Right lobe of liver (tissue), 6 donors: ENCODE measurements around the gene TARBP1. TPM values are rescaled to one million over a fixed set of nuclear protein-coding genes. Genes with fewer than 3 reads are reported as not detected.
A peak's percentile ranks its signal among the peaks of the same experiment; 100 is the strongest.
"Not testable (repeated sequence)": the region's sequence is repeated elsewhere in the genome, so short reads cannot be mapped to it uniquely, and the experiment has no call there.

Experiments used
- ATAC-seq, 4 donors: fragments of 200-7000 bp; cut with Tn5 transposase; one replicate each; pipeline ENCODE4 v1.9.1; 2020; ENCODE audit warnings: mild to moderate bottlenecking in 4 of 4, moderate library complexity in 4 of 4
- DNase-seq, 3 donors: peaks; one replicate each; pipeline ENCODE4 v3.0.0-alpha.2; 2020
- H3K27ac ChIP-seq, 3 donors: fragments of 200-600 bp; one replicate each; pipeline ENCODE4 v1.8.0; 2022
- H3K27me3 ChIP-seq, 2 donors: fragments of 200-600 bp; one replicate each; pipeline ENCODE4 v1.8.0; 2022
- H3K36me3 ChIP-seq, 4 donors: fragments of 200-600 bp; sonication (generic) in 1 of 4; one replicate each; pipeline versions ENCODE4 v1.5.1 to v1.8.0; 2017 to 2022; ENCODE audit warnings: control low read depth in 1 of 4
- H3K4me1 ChIP-seq, 4 donors: fragments of 200-600 bp; sonication (generic) in 1 of 4; one replicate each; pipeline versions ENCODE4 v1.5.1 to v1.8.0; 2017 to 2022; ENCODE audit warnings: control low read depth in 1 of 4
- H3K4me3 ChIP-seq, 3 donors: fragments of 200-600 bp; one replicate each; pipeline ENCODE4 v1.8.0; 2022
- H3K9me3 ChIP-seq, 4 donors: fragments of 200-600 bp; sonication (generic) in 1 of 4; one replicate each; pipeline versions ENCODE4 v1.5.1 to v1.8.0; 2017 to 2022; ENCODE audit warnings: control low read depth in 1 of 4
- POLR2A ChIP-seq: fragments of 450-650 bp; IDR thresholded peaks from one replicate; pipeline ENCODE4 v1.6.1; 2017; ENCODE audit warnings: antibody characterized with exemption, mild to moderate bottlenecking
- WGBS: methylation state at CpG from one replicate; pipeline ENCODE4 v1.1.6; 2018; ENCODE audit warnings: low coverage, low lambda C conversion rate; ENCODE audit not compliant: insufficient coverage; ENCODE audit errors: missing lambda C conversion rate; 5-methylcytosine and 5-hydroxymethylcytosine counted together
- intact Hi-C, 2 donors: fragments of 100-400 bp; cut with DNase I; formaldehyde crosslinking; loops; one replicate each; pipeline versions ENCODE4 v1.11.2 to v1.14.1; 2022
- total RNA-seq, 6 experiments: library from RNA; depleted of rRNA in 2 of 6; stranded (reverse); fragments of >200 nt in 2 of 6; fragmentation: NEBNext Ultra II Directional in 3 of 6; extraction: Animal tissue kit (Norgen Biotek cat#: 25700) in 3 of 6; gene quantifications; one replicate each; pipeline versions ENCODE4 v1.1.0 to v1.2.4, GENCODE V29; 2016 to 2023
- TF ChIP-seq, protein P1 (sequence below), 4 donors: fragments of 200-600 bp in 3 of 4; fragments of 450-650 bp in 1 of 4; IDR thresholded peaks; one replicate each; pipeline versions ENCODE4 v1.5.1 to v1.8.0; 2016 to 2022; ENCODE audit warnings: antibody characterized with exemption in 4 of 4, mild to moderate bottlenecking in 2 of 4
- donor health status: DM: no; HTN: yes; CAD: no.
- donor health status: DM: no; HTN: no; CAD: no.
- donor health status: DM: no; HTN: no; CAD: no.
- donor health status: DM: no; HTN: yes; CAD: no.
- donor health status: DM: no; HTN: yes; CAD: no.

Gene TARBP1
- total RNA-seq, 6 experiments from 2014 or later: 7.2 to 16.7 (median 8.0) TPM

DNA sequence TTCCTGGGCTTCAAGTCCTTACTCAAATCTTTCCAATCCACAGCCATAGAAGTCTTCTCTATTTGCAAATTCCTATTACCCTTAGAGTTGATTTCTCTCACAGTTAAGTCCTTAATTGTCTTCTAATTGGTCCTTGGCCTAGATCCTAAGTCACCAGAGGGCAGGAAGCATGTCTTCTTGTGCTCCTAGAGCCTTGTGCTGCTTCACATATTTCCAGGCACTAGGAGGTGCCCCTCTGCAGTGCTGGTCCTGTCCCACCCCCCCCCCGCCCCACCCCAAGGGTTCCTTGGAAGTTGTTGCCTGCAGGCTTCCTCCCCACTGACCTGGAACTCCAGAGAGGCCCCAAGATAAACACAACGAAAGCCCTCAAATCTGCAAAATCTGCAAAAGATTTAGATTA lies 28.1 kb upstream of the TARBP1 start:
- Histone ChIP-seq H3K4me3 (no peak overlapping the region), H3K4me1 (peaks cover 0 to 31% (median 10%) of the 10 kb centered on the region in 4 donors), H3K27me3 (no peaks in the 10 kb centered on the region), H3K9me3 (no peaks in the 10 kb centered on the region), H3K27ac (no peak overlapping the region), H3K36me3 (no peaks in the 10 kb centered on the region)
- WGBS: 77% methylated on average over 2 of the region's 2 CpGs
- no peak for TF ChIP-seq POLR2A
- TF ChIP-seq, protein P1, sequence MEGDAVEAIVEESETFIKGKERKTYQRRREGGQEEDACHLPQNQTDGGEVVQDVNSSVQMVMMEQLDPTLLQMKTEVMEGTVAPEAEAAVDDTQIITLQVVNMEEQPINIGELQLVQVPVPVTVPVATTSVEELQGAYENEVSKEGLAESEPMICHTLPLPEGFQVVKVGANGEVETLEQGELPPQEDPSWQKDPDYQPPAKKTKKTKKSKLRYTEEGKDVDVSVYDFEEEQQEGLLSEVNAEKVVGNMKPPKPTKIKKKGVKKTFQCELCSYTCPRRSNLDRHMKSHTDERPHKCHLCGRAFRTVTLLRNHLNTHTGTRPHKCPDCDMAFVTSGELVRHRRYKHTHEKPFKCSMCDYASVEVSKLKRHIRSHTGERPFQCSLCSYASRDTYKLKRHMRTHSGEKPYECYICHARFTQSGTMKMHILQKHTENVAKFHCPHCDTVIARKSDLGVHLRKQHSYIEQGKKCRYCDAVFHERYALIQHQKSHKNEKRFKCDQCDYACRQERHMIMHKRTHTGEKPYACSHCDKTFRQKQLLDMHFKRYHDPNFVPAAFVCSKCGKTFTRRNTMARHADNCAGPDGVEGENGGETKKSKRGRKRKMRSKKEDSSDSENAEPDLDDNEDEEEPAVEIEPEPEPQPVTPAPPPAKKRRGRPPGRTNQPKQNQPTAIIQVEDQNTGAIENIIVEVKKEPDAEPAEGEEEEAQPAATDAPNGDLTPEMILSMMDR (IDR thresholded peaks at IDR 0.05): no peak
- no peak for DNase-seq
- no peak for ATAC-seq
- intact Hi-C loops: no loop called here

DNA sequence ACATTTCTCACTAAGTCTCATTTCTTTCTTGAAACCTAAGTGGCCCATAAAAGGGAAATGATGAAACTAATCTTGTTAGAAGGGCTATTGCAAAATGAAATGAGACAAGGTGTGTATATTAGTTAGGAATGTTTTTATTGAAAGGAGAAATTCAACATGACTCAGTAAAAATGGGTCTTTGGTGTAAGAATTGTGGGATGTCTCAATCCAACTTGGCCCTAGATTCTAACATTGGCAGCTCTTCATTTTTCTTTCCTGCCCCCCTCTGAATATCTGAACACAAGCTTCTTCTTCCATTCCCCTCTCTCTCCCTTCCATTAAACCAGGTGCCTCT lies 26.8 kb upstream of the TARBP1 start:
- no peak for ATAC-seq

DNA sequence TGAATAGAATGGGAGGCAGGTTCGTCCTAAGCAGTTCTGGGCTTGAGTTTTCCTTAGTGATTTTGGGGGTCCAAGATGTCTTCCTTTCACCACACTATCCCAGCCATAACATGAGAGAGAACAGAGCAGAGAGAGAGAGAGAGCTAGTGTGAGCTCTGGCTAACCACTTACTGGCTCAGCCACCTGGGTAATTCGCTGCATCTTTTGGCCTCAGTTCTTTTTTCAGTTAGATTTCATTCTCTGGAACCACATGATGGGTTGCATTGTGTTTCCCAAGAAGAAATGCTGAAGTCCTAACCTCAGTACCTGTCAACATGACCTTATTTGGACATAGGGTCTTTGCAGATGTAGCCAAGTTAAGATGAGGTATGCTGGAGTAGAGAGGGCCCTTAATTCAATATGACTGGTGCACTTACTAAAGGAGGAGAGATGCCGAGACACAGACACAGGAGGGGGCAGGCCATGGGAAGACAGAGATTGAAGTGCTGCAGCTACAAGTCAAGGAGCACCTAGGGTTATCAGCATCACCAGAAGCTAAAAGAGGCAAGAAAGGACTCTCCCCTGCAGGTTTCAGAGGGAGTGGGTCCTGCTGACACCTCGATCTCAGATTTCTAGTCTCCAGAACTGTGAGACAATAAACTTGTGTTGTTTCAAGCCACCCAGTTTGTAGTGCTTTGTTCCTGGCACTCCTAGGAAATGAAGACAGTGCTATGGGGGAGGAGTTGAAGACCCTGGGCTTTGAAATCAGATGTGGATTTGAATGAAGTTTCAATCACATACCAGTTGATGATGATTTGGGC lies 26.2 kb upstream of the TARBP1 start:
- H3K9me3 ChIP-seq: no peaks in the 10 kb centered on the region
- no peaks in the 10 kb centered on the region for H3K27me3 ChIP-seq
- no peak for ATAC-seq
- no peak overlapping the region for H3K4me3 ChIP-seq
- H3K27ac ChIP-seq: peak overlapping the region in 2 of 3 donors; percentile 33 to 60
- intact Hi-C loops: no loop called here
- H3K36me3 ChIP-seq: no peaks in the 10 kb centered on the region
- H3K4me1 ChIP-seq: peaks cover 0 to 37% (median 12%) of the 10 kb centered on the region in 4 donors
- TF ChIP-seq, protein P1 (IDR thresholded peaks at IDR 0.05): no peak
- no peak for TF ChIP-seq POLR2A
- DNase-seq: no peak
- WGBS: 87% methylated on average over 3 of the region's 4 CpGs

More for the DNA sequence above, 26.8 kb upstream of the TARBP1 start:
- Histone ChIP-seq H3K4me3 (no peak overlapping the region), H3K9me3 (no peaks in the 10 kb centered on the region), H3K4me1 (peaks cover 0 to 38% (median 13%) of the 10 kb centered on the region in 4 donors), H3K36me3 (no peaks in the 10 kb centered on the region), H3K27me3 (no peaks in the 10 kb centered on the region), H3K27ac (peak overlapping the region in 2 of 3 donors; percentile 33 to 60)
- intact Hi-C loops: no loop called here
- no peak for DNase-seq
- TF ChIP-seq, protein P1 (IDR thresholded peaks at IDR 0.05): no peak
- TF ChIP-seq POLR2A: no peak

DNA sequence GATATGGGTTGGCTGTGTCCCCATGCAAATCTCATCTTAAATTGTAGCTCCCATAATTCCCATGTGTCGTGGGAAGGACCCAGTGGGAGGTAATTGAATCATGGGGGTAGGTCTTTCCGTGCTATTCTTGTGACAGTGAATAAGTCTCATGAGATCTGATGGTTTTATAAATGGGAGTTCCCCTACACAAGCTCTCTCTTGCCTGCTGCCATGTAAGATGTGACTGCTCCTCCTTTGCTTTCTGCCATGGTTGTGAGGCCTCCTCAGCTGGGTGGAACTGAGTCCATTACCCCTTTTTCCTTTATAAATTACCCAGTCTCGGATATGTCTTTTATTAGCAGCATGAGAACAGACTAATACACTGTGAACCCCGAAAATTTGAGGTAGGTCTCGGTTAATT lies 25.3 kb upstream of the TARBP1 start:
- H3K4me3 ChIP-seq, ATAC-seq, H3K36me3 ChIP-seq, intact Hi-C loops, H3K9me3 ChIP-seq, DNase-seq, H3K27me3 ChIP-seq: not testable (repeated sequence)
- H3K4me1 ChIP-seq: peaks cover 0 to 39% (median 8%) of the 10 kb centered on the region in 4 donors
- 74% methylated on average over 5 of the region's 5 CpGs for WGBS
- H3K27ac ChIP-seq: peak overlapping the region in 1 of 3 donors; percentile 3

DNA sequence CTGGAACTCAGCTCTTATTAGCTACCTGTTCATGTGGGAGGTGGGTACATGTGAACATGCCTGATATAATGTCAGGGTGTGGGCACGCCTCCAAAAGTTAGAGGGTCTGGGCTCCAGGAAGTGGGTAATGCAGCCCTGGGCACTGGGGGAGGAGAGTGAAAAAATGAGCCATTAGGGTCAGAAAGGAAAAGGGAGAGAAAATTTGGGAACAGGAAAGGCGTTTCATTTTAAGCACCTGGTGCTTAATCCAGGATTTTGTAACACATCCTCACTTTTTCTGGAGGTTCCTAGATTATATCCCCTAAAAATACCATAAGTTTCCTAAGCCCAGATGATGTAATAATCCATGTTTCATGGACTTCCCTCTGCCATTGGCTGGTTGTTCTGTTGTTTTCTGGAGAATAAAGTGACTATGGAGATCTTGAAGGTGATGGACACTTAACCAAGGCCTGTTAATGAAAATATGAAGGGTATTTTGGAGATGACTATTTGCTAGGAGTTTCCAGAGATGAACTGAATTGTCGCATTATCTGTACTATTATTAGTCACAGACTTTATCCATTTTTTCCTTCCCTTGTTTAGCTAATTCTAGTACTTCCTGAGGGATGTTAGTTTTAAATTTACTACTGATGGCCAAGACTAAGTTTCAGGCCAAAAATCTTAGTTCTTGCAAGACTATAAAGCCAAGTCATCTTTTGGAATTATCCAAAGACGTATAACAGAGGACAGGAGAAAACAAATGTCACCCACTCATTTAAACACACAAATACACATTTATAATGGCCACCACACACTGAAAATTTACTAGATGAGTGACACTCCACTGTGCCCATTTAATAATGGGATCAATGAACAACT lies 24.4 kb upstream of the TARBP1 start:
- no peaks in the 10 kb centered on the region for H3K27me3 ChIP-seq
- H3K36me3 ChIP-seq: no peaks in the 10 kb centered on the region
- DNase-seq (no peak), ATAC-seq (no peak)
- H3K9me3 ChIP-seq: no peaks in the 10 kb centered on the region
- H3K4me1 ChIP-seq: peaks cover 0 to 44% (median 8%) of the 10 kb centered on the region in 4 donors
- TF ChIP-seq, protein P1 (IDR thresholded peaks at IDR 0.05): no peak
- no peak for TF ChIP-seq POLR2A
- intact Hi-C loops: no loop called here
- peak overlapping the region; percentile 59 to 95 (median 91) for H3K27ac ChIP-seq
- no peak overlapping the region for H3K4me3 ChIP-seq
- WGBS: 46% methylated on average over 4 of the region's 4 CpGs
